Parathyroid adenoma (tissue), 2 donors: ENCODE measurements around the gene EVPLL.
"Not testable (repeated sequence)": the region's sequence is repeated elsewhere in the genome, so short reads cannot be mapped to it uniquely, and the experiment has no call there.

ENCODE experiments used
- H2AFZ ChIP-seq: fragments of 300-600 bp; sonication (generic); one replicate; pipeline ENCODE4 v1.7.0; 2017; ENCODE audit warnings: antibody characterized with exemption, mild to moderate bottlenecking
- H3K27ac ChIP-seq: fragments of 300-600 bp; sonication (generic); one replicate; pipeline ENCODE4 v1.7.0; 2017
- H3K27me3 ChIP-seq: fragments of 300-600 bp; sonication (generic); one replicate; pipeline ENCODE4 v1.7.0; 2017; ENCODE audit warnings: low read length; ENCODE audit not compliant: control insufficient read depth, insufficient read depth
- H3K36me3 ChIP-seq: fragments of 300-600 bp; sonication (generic); one replicate; pipeline ENCODE4 v1.7.0; 2017; ENCODE audit warnings: low read length; ENCODE audit not compliant: control insufficient read depth, insufficient read depth
- H3K4me1 ChIP-seq: fragments of 300-600 bp; sonication (generic); one replicate; pipeline ENCODE4 v1.7.0; 2017; ENCODE audit warnings: control low read depth
- H3K4me2 ChIP-seq: fragments of 300-600 bp; sonication (generic); one replicate; pipeline ENCODE4 v1.7.0; 2017; ENCODE audit warnings: low read length
- H3K4me3 ChIP-seq: fragments of 300-600 bp; sonication (generic); one replicate; pipeline ENCODE4 v1.7.0; 2017; ENCODE audit warnings: low read depth, low read length
- H3K79me2 ChIP-seq: fragments of 300-600 bp; sonication (generic); one replicate; pipeline ENCODE4 v1.7.0; 2017; ENCODE audit warnings: control low read depth
- H3K9ac ChIP-seq: fragments of 300-600 bp; sonication (generic); one replicate; pipeline ENCODE4 v1.7.0; 2017; ENCODE audit warnings: mild to moderate bottlenecking
- H3K9me3 ChIP-seq: fragments of 300-600 bp; sonication (generic); one replicate; pipeline ENCODE4 v1.7.0; 2017; ENCODE audit warnings: low read length; ENCODE audit not compliant: control insufficient read depth
- CTCF ChIP-seq: fragments of 300-600 bp; sonication (generic); IDR thresholded peaks from one replicate; pipeline ENCODE4 v1.7.0; 2017; ENCODE audit warnings: antibody characterized with exemption, mild to moderate bottlenecking
- donor health status: primary hyperparathyroidism.

Gene EVPLL

DNA sequence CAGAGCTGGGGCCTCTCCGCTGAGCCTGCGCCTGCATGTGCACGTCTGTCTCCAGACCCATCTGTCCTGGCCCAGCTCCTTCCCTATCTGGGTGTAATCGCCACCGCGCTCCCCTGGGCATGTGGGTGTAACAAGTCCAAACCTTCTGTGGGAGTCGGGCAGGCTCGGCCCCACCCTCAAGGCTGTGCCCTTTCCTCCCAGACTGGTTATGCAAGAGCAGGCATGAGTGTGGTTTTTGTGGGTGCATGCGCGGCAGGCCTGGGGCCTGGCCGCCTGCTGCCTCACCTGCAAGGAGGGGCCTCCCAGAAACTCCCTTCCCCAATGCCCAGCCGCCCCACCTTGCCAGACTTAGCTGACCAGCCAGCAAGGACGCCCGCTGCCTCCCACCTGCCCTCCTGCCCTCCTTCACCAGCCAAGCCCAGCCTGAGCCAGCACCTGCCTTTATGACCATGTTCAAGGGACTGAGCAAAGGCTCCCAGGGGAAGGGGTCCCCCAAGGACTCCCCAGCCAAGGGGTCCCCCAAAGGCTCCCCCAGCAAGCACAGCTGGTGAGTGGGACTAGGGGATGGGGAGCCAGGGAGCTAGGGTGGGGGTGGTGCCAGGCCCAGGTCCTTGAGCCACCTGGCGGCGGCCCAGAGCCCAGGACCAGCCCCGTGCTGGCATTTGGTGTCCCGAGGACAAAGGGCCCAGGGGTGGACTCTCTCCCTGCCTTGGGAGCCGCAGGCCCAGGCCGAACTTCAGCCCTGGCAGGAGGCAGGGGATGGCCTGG lies at the start of gene EVPLL:
TSS of gene EVPLL (plus strand) at position 342 of the 768 bp plus-strand sequence. CDS start 3,160 bp downstream, outside the sequence.
- H3K4me3 ChIP-seq = no peak within 1 kb of the TSS
- H3K9me3 ChIP-seq = no peaks in the 10 kb centered on the region
- peak within 1 kb of the TSS; percentile 90 for H3K27ac ChIP-seq
- H3K27me3 ChIP-seq = no peaks in the 10 kb centered on the region
- TF ChIP-seq CTCF = no peak
- peaks cover 16% of the 10 kb centered on the region for H3K4me1 ChIP-seq
- peak within 1 kb of the TSS; percentile 46 for H3K9ac ChIP-seq
- no peaks in the 10 kb centered on the region for H3K79me2 ChIP-seq
- H3K4me2 ChIP-seq = peak within 1 kb of the TSS; percentile 31
- H2AFZ ChIP-seq = peak within 1 kb of the TSS; percentile 90
- no peaks in the 10 kb centered on the region for H3K36me3 ChIP-seq

GRCh38 chr17:18328643-18329204 lies 48.9 kb upstream of the EVPLL start:
- H3K9me3 ChIP-seq = no peaks in the 10 kb centered on the region
- TF ChIP-seq CTCF = no peak
- H2AFZ ChIP-seq = no peak overlapping the region
- H3K79me2 ChIP-seq = peaks cover 2% of the 10 kb centered on the region
- H3K4me2 ChIP-seq = no peak overlapping the region
- no peak overlapping the region for H3K4me3 ChIP-seq
- H3K9ac ChIP-seq = no peak overlapping the region
- no peak overlapping the region for H3K27ac ChIP-seq
- no peaks in the 10 kb centered on the region for H3K27me3 ChIP-seq
- peaks cover 6% of the 10 kb centered on the region for H3K4me1 ChIP-seq
- H3K36me3 ChIP-seq = no peaks in the 10 kb centered on the region

DNA sequence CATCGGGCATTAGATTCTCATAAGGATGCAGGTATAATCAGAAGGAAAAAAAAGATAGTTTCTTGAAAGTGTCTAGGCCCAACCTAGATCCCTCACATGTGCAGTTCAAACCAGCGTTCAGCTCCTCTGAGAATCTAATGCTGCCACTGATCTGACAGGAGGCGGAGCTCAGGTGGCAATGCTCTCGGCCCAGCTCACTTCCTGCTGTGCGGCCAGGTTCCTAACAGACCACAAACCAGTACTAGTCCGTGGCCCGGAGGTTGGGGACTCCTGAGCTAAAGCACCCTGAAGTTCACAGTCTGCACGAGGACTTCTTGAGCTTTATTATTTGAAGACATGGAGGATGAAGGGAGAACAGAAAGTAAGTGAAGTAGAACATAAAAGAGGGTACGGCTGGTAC lies 45.7 kb upstream of the EVPLL start:
- Histone ChIP-seq H3K4me2 (no peak overlapping the region), H2AFZ (no peak overlapping the region), H3K36me3 (no peaks in the 10 kb centered on the region), H3K79me2 (peaks cover 2% of the 10 kb centered on the region), H3K9me3 (no peaks in the 10 kb centered on the region), H3K27ac (no peak overlapping the region), H3K4me3 (no peak overlapping the region), H3K27me3 (no peaks in the 10 kb centered on the region), H3K4me1 (peaks cover 3% of the 10 kb centered on the region), H3K9ac (no peak overlapping the region)
- no peak for TF ChIP-seq CTCF

DNA sequence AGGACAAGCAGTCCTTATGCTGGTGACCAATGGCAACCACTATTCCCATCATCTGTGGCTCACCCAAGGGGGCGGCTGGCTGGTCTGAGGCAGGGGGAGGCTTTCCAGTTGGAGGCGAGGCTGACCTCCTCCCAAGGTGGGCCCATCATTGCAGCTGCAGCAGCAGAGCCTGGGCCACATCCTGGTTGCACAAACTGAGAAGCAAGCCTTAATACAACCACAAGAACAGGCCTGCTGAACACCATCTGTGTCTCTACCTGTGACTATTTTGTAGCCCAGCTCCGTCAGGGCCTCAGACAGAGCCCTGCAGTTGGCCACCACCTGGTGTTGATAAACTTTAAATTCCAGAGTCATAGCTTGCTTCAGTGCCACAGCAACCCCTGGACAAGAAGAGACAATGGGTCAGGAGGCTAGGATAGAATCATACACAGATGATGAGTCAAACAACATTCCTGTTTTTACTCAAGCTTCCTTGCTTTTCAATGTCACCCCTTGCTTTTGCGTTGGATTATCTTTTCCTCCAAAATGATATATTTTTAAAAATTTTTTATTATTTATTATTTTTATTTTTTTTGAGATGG lies 44.6 kb upstream of the EVPLL start:
- Histone ChIP-seq H3K36me3 (no peaks in the 10 kb centered on the region), H3K9me3 (no peaks in the 10 kb centered on the region), H3K4me1 (no peaks in the 10 kb centered on the region), H3K9ac (no peak overlapping the region), H2AFZ (no peak overlapping the region), H3K27ac (no peak overlapping the region), H3K27me3 (no peaks in the 10 kb centered on the region), H3K4me2 (no peak overlapping the region), H3K4me3 (no peak overlapping the region), H3K79me2 (peaks cover 2% of the 10 kb centered on the region)
- TF ChIP-seq CTCF = no peak

DNA sequence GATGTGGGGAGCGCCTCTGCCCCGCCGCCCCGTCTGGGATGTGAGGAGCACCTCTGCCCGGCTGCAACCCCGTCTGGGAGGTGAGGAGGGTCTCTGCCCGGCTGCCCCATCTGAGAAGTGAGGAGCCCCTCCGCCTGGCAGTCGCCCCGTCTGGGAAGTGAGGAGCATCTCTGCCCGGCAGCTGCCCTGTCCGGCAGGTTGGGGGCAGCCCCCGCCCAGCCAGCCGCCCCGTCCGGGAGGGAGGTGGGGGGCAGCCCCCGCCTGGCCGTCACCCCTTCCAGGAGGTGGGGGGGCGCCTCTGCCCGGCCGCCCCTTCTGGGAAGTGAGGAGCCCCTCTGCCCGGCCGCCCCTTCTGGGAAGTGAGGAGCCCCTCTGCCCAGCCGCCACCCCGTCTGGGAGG lies 39.4 kb upstream of the EVPLL start:
- not testable (repeated sequence) for H3K4me1 ChIP-seq, H3K9ac ChIP-seq, H3K9me3 ChIP-seq, H3K79me2 ChIP-seq, H2AFZ ChIP-seq, H3K27ac ChIP-seq, H3K27me3 ChIP-seq, H3K36me3 ChIP-seq, H3K4me3 ChIP-seq, H3K4me2 ChIP-seq
